RWPE2 (cell line): ENCODE results near the gene LMX1B.

Experiments
- ATAC-seq: fragments of 200-7000 bp; cut with Tn5 transposase; 3 replicates; pipeline ENCODE4 v1.9.1; 2021; ENCODE audit warnings: low read depth
- DNase-seq: peaks from one replicate; pipeline ENCODE4 v3.0.0-alpha.2; 2020; ENCODE audit warnings: low spot score
- H3K27ac ChIP-seq: fragments of 450-650 bp; 2 replicates; pipeline ENCODE4 v1.5.1; 2017; ENCODE audit warnings: mild to moderate bottlenecking; ENCODE audit not compliant: poor library complexity, severe bottlenecking
- H3K27me3 ChIP-seq: fragments of 250-450 bp; sonication (Bioruptor Pico); 2 replicates; pipeline ENCODE4 v1.5.1; 2021; ENCODE audit warnings: mild to moderate bottlenecking, moderate library complexity; ENCODE audit not compliant: insufficient read depth, poor library complexity, severe bottlenecking
- H3K36me3 ChIP-seq: fragments of 250-450 bp; sonication (Bioruptor Pico); 2 replicates; pipeline ENCODE4 v1.5.1; 2020; ENCODE audit warnings: low read depth, mild to moderate bottlenecking, moderate library complexity
- H3K4me1 ChIP-seq: fragments of 250-450 bp; sonication (Bioruptor Pico); 2 replicates; pipeline ENCODE4 v1.5.1; 2021; ENCODE audit warnings: mild to moderate bottlenecking, moderate library complexity; ENCODE audit not compliant: insufficient read depth, poor library complexity, severe bottlenecking
- H3K4me3 ChIP-seq: fragments of 250-450 bp; sonication (Bioruptor Pico); 2 replicates; pipeline ENCODE4 v1.5.1; 2021; ENCODE audit warnings: mild to moderate bottlenecking, moderate library complexity; ENCODE audit not compliant: severe bottlenecking
- H3K9me3 ChIP-seq: fragments of 250-450 bp; sonication (Bioruptor Pico); 2 replicates; pipeline ENCODE4 v1.5.1; 2021; ENCODE audit warnings: mild to moderate bottlenecking, moderate library complexity; ENCODE audit not compliant: severe bottlenecking
- TF ChIP-seq, protein P1 (sequence below): fragments of 450-650 bp; IDR thresholded peaks from one replicate; pipeline ENCODE4 v1.5.1; 2017; ENCODE audit warnings: mild to moderate bottlenecking, moderate library complexity; ENCODE audit not compliant: poor library complexity, severe bottlenecking

Gene LMX1B

GRCh38 chr9:126658956-126659555, 45.3 kb downstream of the LMX1B start:
- H3K27ac ChIP-seq, result no peak overlapping the region
- TF ChIP-seq, protein P1, sequence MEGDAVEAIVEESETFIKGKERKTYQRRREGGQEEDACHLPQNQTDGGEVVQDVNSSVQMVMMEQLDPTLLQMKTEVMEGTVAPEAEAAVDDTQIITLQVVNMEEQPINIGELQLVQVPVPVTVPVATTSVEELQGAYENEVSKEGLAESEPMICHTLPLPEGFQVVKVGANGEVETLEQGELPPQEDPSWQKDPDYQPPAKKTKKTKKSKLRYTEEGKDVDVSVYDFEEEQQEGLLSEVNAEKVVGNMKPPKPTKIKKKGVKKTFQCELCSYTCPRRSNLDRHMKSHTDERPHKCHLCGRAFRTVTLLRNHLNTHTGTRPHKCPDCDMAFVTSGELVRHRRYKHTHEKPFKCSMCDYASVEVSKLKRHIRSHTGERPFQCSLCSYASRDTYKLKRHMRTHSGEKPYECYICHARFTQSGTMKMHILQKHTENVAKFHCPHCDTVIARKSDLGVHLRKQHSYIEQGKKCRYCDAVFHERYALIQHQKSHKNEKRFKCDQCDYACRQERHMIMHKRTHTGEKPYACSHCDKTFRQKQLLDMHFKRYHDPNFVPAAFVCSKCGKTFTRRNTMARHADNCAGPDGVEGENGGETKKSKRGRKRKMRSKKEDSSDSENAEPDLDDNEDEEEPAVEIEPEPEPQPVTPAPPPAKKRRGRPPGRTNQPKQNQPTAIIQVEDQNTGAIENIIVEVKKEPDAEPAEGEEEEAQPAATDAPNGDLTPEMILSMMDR, result no peak
- H3K9me3 ChIP-seq, result no peaks in the 10 kb centered on the region
- peaks cover 8% of the 10 kb centered on the region for H3K4me1 ChIP-seq
- no peak for ATAC-seq
- no peaks in the 10 kb centered on the region for H3K27me3 ChIP-seq
- no peaks in the 10 kb centered on the region for H3K36me3 ChIP-seq
- H3K4me3 ChIP-seq, result no peak overlapping the region
- DNase-seq, result no peak

- Histone ChIP-seq H3K9me3 (no peaks in the 10 kb centered on the region), H3K36me3 (no peaks in the 10 kb centered on the region), H3K4me1 (peaks cover 8% of the 10 kb centered on the region), H3K4me3 (no peak overlapping the region), H3K27me3 (no peaks in the 10 kb centered on the region), H3K27ac (no peak overlapping the region)
- DNase-seq, result no peak
- TF ChIP-seq, protein P1, result no peak
- no peak for ATAC-seq
Measured at GRCh38 chr9:126661122-126661520, 47.4 kb downstream of the LMX1B start.

GRCh38 chr9:126661521-126662251, 48.0 kb downstream of the LMX1B start:
- Histone ChIP-seq H3K4me1 (peaks cover 8% of the 10 kb centered on the region), H3K4me3 (no peak overlapping the region), H3K27me3 (no peaks in the 10 kb centered on the region), H3K27ac (peak overlapping the region; percentile 35), H3K36me3 (no peaks in the 10 kb centered on the region), H3K9me3 (no peaks in the 10 kb centered on the region)
- TF ChIP-seq, protein P1, result peak; percentile 35
- peak; percentile 72 for ATAC-seq
- no peak for DNase-seq

DNA sequence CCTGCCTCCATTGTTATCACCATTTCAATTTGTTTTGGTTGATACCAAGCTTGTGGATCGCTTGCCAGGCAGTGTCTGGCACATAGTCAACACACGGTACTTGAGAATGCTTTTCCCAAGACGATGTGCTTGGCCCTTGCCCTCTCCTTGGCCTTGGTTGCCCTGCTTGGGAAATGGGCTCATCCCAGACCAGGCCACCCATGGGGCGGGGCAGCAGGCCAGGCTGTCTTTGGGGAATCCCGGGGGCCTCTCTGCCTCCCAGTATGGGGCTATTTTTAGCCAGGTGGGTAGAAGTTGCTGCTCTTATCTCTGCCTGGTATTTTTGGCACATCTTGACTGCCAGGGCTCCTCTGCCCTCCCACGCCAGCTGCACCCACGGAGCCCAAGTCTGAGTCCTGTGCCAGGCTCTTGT, 49.9 kb downstream of the LMX1B start:
- Histone ChIP-seq H3K4me1 (peaks cover 8% of the 10 kb centered on the region), H3K27me3 (no peaks in the 10 kb centered on the region), H3K4me3 (no peak overlapping the region), H3K36me3 (no peaks in the 10 kb centered on the region), H3K9me3 (no peaks in the 10 kb centered on the region), H3K27ac (no peak overlapping the region)
- ATAC-seq, result no peak
- TF ChIP-seq, protein P1, result no peak
- no peak for DNase-seq
